ENCODE results near the gene SLC15A4. TPM values are rescaled to one million over a fixed set of nuclear protein-coding genes. Genes with fewer than 3 reads are reported as not detected.
A peak's percentile ranks its signal among the peaks of the same experiment; 100 is the strongest.
"Not testable (repeated sequence)": the region's sequence is repeated elsewhere in the genome, so short reads cannot be mapped to it uniquely, and the experiment has no call there.

Gene SLC15A4
- total and polyA plus RNA-seq, 4 experiments from 2014 or later, result 2.0 to 14.6 (median 10.0) TPM

DNA sequence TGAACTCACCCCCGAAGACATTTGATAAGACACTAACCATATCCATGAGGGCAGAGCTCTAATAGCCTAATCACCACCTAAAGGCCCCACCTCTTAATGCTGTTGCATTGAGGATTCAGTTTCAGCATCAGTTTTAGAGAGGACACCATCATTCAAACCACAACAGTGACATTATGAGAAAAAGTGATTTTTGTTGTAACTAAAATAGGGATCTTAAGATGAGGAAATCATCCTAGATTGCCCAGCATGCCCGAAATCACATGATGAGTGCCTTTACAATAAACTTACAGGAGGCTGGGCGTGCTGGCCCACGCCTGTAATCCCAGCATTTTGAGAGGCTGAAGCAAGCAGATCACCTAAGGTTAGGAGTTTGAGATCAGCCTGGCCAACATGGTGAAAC lies 19.8 kb upstream of the SLC15A4 start:
- Mint-ChIP-seq H3K4me1 (peaks cover 0 to 6% (median under 1%) of the 10 kb centered on the region in 4 donors), H3K4me3 (no peak overlapping the region), H3K36me3 (no peaks in the 10 kb centered on the region), H3K9me3 (peaks cover 0 to 1% (median 0%) of the 10 kb centered on the region in 8 donors), H3K27ac (no peak overlapping the region), H3K27me3 (peaks cover 0 to 6% of the 10 kb centered on the region in 2 donors)
- POLR2A ChIA-PET (ENCODE audit: partially characterized antibody), result no interaction called here
- Histone ChIP-seq H3K4me1 (ENCODE audit: insufficient read depth, low read length) (no peaks in the 10 kb centered on the region), H3K9me3 (ENCODE audit: control insufficient read depth in 1 of 2, low read length in 2 of 2) (no peaks in the 10 kb centered on the region), H3K27me3 (ENCODE audit: insufficient read depth, low read length) (no peaks in the 10 kb centered on the region), H3K36me3 (ENCODE audit: insufficient read depth, low read length) (no peaks in the 10 kb centered on the region), H3K4me3 (ENCODE audit: low read length in 2 of 2) (no peak overlapping the region), H3K27ac (ENCODE audit: low read depth, low read length) (no peak overlapping the region)
- DNase-seq, result no peak
- CTCF ChIA-PET (ENCODE audit: partially characterized antibody), result no interaction called here
- intact Hi-C loops (cut with micrococcal nuclease), result no loop called here

DNA sequence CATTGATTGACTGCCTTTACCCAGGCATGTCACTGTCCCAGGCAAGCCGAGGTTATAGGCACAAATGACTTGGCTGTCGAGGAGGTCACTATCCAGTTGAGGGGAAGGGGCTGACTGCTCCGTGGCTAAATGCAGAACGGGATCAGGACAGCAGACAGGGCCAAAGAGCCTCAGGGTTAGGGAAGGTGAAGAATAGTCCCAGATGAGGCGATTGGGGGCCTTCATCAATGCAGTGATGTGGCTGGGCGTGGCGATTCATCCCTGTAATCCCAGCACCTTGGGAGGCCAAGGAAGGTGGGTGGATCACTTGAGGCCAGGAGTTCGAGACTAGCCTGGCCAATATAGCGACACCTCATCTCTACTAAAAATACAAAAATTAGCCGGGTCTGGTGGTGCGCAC lies 18.8 kb upstream of the SLC15A4 start:
- Histone ChIP-seq H3K36me3 (ENCODE audit: insufficient read depth, low read length) (no peaks in the 10 kb centered on the region), H3K4me3 (ENCODE audit: low read length in 2 of 2) (no peak overlapping the region), H3K4me1 (ENCODE audit: insufficient read depth, low read length) (no peaks in the 10 kb centered on the region), H3K27me3 (ENCODE audit: insufficient read depth, low read length) (no peaks in the 10 kb centered on the region), H3K27ac (ENCODE audit: low read depth, low read length) (no peak overlapping the region), H3K9me3 (ENCODE audit: control insufficient read depth in 1 of 2, low read length in 2 of 2) (no peaks in the 10 kb centered on the region)
- Mint-ChIP-seq H3K27ac (no peak overlapping the region), H3K4me1 (peaks cover 0 to 6% (median under 1%) of the 10 kb centered on the region in 4 donors), H3K27me3 (peaks cover 0 to 8% of the 10 kb centered on the region in 2 donors), H3K36me3 (no peaks in the 10 kb centered on the region), H3K9me3 (peaks cover 0 to 1% (median 0%) of the 10 kb centered on the region in 8 donors), H3K4me3 (no peak overlapping the region)
- POLR2A ChIA-PET (ENCODE audit: partially characterized antibody), result no interaction called here
- intact Hi-C loops (cut with micrococcal nuclease), result no loop called here
- CTCF ChIA-PET (ENCODE audit: partially characterized antibody), result no interaction called here
- DNase-seq, result no peak

DNA sequence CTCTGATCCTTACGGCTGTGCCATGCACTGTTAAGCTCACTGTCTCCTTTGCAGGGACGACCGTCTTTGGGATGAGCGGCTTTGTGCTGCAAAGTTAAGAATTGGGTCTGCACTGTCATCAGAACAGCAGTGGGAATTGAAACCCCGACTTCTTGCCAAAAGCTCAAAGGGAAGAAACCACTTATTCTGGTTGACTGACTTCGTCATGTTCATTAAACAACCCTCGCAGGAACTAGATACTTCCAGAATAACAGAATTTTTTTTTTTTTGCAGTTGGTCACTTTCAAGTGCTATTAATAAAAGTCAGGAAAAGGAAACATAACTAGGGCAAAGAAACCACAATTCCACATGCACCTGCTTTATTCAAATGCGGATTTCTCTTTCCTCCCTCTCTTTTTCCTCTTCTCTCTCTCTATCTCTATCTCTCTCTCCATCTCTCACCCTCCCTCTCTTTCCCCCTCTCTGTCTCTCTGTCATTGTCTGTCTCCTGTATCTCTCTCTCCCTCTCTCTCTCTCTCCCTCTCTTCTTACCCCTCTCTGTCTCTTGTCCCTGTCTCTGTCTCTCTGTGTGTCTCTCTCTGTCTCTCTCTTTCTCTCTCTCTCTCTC lies 17.2 kb upstream of the SLC15A4 start:
- peaks cover 0 to 6% (median under 1%) of the 10 kb centered on the region in 4 donors for H3K4me1 Mint-ChIP-seq
- H3K27ac Mint-ChIP-seq, result peak overlapping the region in 1 of 7 donors; percentile 39
- Histone ChIP-seq H3K4me3 (ENCODE audit: low read length in 2 of 2) (no peak overlapping the region), H3K9me3 (ENCODE audit: control insufficient read depth in 1 of 2, low read length in 2 of 2) (no peaks in the 10 kb centered on the region), H3K27me3 (ENCODE audit: insufficient read depth, low read length) (no peaks in the 10 kb centered on the region), H3K27ac (ENCODE audit: low read depth, low read length) (no peak overlapping the region), H3K36me3 (ENCODE audit: insufficient read depth, low read length) (no peaks in the 10 kb centered on the region), H3K4me1 (ENCODE audit: insufficient read depth, low read length) (no peaks in the 10 kb centered on the region)
- no peak for DNase-seq
- no peak overlapping the region for H3K4me3 Mint-ChIP-seq
- CTCF ChIA-PET (ENCODE audit: partially characterized antibody), result no interaction called here
- H3K27me3 Mint-ChIP-seq, result peaks cover 2 to 11% of the 10 kb centered on the region in 2 donors
- POLR2A ChIA-PET (ENCODE audit: partially characterized antibody), result no interaction called here
- peaks cover 0 to 1% (median 0%) of the 10 kb centered on the region in 8 donors for H3K9me3 Mint-ChIP-seq
- intact Hi-C loops (cut with micrococcal nuclease), result no loop called here
- no peaks in the 10 kb centered on the region for H3K36me3 Mint-ChIP-seq

DNA sequence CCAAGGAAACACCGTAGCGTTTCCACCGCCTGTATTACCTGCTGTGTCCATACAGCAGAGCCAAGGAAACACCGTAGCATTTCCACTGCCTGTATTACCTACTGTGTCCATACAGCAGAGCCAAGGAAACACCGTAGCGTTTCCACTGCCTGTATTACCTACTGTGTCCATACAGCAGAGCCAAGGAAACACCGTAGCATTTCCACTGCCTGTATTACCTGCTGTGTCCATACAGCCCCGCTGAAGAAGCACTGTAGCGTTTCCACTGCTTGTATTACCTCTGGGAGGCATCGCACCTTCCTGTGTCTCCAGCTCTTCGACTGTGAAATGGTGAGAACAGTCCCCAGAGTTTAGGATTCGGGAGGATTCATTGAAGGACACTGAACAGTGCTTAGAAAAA lies 16.1 kb upstream of the SLC15A4 start:
- H3K36me3 ChIP-seq (ENCODE audit: insufficient read depth, low read length); H3K4me3 ChIP-seq (ENCODE audit: low read length in 2 of 2); H3K27ac Mint-ChIP-seq; POLR2A ChIA-PET (ENCODE audit: partially characterized antibody); CTCF ChIA-PET (ENCODE audit: partially characterized antibody); H3K4me1 ChIP-seq (ENCODE audit: insufficient read depth, low read length); H3K36me3 Mint-ChIP-seq; H3K4me1 Mint-ChIP-seq; H3K27ac ChIP-seq (ENCODE audit: low read depth, low read length); DNase-seq; H3K4me3 Mint-ChIP-seq; H3K27me3 ChIP-seq (ENCODE audit: insufficient read depth, low read length); H3K9me3 Mint-ChIP-seq; intact Hi-C loops (cut with micrococcal nuclease); H3K9me3 ChIP-seq (ENCODE audit: control insufficient read depth in 1 of 2, low read length in 2 of 2): not testable (repeated sequence)
- H3K27me3 Mint-ChIP-seq, result peaks cover 2 to 11% of the 10 kb centered on the region in 2 donors

DNA sequence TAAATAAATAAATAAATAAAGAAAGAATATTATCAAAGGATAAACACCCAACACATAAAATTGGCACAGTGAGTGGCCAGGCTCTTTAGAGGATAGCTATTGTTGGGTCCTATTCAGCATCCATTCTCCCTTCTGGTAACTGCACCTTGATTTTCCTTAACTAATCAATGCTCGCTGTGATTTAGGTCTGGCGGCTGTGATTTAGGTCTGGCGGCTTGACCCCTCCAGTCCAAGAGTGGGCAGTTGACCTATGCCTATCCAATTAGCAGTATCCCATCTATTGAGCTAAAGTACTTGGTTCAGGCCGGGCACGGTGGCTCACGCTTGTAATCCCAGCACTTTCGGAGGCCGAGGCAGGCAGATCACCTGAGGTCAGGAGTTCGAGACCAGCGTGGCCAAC lies 9.7 kb upstream of the SLC15A4 start:
- DNase-seq, result no peak
- ChIA-PET POLR2A (ENCODE audit: partially characterized antibody) (no interaction called here), CTCF (ENCODE audit: partially characterized antibody) (no interaction called here)
- H3K4me1 ChIP-seq (ENCODE audit: insufficient read depth, low read length), result no peaks in the 10 kb centered on the region
- Mint-ChIP-seq H3K27ac (no peak overlapping the region), H3K4me3 (no peak overlapping the region), H3K4me1 (peaks cover 0 to 12% (median 6%) of the 10 kb centered on the region in 4 donors), H3K27me3 (peaks cover 15 to 16% of the 10 kb centered on the region in 2 donors), H3K9me3 (peaks cover 0 to 4% (median 0%) of the 10 kb centered on the region in 8 donors), H3K36me3 (no peaks in the 10 kb centered on the region)
- no peaks in the 10 kb centered on the region for H3K9me3 ChIP-seq (ENCODE audit: control insufficient read depth in 1 of 2, low read length in 2 of 2)
- H3K27me3 ChIP-seq (ENCODE audit: insufficient read depth, low read length), result no peaks in the 10 kb centered on the region
- intact Hi-C loops (cut with micrococcal nuclease), result no loop called here
- no peaks in the 10 kb centered on the region for H3K36me3 ChIP-seq (ENCODE audit: insufficient read depth, low read length)
- no peak overlapping the region for H3K27ac ChIP-seq (ENCODE audit: low read depth, low read length)
- no peak overlapping the region for H3K4me3 ChIP-seq (ENCODE audit: low read length in 2 of 2)

DNA sequence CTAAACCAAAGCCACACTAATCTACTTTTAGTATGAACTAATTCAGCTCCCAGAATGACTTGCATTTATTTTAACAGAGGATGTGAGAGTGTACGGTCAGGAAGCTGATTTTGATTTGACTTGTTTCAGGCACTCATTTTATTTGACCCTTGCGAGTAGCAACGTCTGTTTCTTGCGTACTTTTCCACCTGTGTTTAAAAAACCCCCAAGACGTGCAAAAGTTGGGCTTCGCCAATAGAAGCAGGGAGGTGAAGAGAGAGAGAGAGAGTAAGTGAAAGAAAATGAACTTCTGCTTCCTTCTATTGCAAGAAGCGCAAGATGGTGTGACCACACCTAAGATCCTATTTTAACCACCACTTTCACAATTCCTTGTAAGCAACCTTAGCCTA lies 6.7 kb upstream of the SLC15A4 start:
- peaks cover 0 to 4% (median 0%) of the 10 kb centered on the region in 8 donors for H3K9me3 Mint-ChIP-seq
- H3K4me3 Mint-ChIP-seq, result no peak overlapping the region
- H3K27me3 Mint-ChIP-seq, result peaks cover 11 to 14% of the 10 kb centered on the region in 2 donors
- Histone ChIP-seq H3K4me3 (ENCODE audit: low read length in 2 of 2) (no peak overlapping the region), H3K4me1 (ENCODE audit: insufficient read depth, low read length) (no peaks in the 10 kb centered on the region), H3K27ac (ENCODE audit: low read depth, low read length) (no peak overlapping the region), H3K9me3 (ENCODE audit: control insufficient read depth in 1 of 2, low read length in 2 of 2) (no peaks in the 10 kb centered on the region), H3K27me3 (ENCODE audit: insufficient read depth, low read length) (no peaks in the 10 kb centered on the region), H3K36me3 (ENCODE audit: insufficient read depth, low read length) (no peaks in the 10 kb centered on the region)
- intact Hi-C loops (cut with micrococcal nuclease), result no loop called here
- peaks cover 0 to 18% (median 6%) of the 10 kb centered on the region in 4 donors for H3K4me1 Mint-ChIP-seq
- POLR2A ChIA-PET (ENCODE audit: partially characterized antibody), result no interaction called here
- no peak overlapping the region for H3K27ac Mint-ChIP-seq
- DNase-seq, result no peak
- H3K36me3 Mint-ChIP-seq, result no peaks in the 10 kb centered on the region
- CTCF ChIA-PET (ENCODE audit: partially characterized antibody), result no interaction called here

DNA sequence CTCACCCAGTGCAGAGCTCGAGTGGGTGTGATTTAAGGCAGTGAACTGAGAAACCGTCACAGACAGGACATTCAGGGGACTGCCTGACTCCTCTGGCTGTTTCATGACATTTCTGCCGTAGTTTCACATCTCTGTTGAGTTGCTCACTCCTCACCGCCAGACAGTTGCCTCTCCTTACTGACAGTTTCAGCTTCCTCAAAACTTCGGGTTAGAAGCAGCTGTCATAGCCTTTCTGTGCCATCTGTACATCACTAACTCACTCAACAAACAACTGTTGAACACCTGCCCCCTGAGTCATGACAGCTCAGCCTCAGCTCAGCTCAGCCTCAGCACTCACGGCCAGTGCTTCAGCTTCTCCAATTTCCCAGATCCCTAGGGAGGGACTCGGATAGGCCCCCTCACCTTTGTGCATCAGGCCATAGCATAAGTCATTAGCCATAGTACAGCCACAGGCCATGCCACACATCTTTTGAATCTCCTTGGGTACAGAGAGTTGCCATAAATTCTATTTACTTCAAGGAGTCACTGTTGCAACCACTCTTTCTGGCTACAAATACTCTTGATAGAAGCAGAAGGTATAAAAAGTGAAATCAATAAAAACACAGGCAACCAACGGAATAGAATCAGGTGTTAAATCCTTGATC lies 6.2 kb upstream of the SLC15A4 start:
- no peak overlapping the region for H3K4me3 ChIP-seq (ENCODE audit: low read length in 2 of 2)
- ChIA-PET CTCF (ENCODE audit: partially characterized antibody) (no interaction called here), POLR2A (ENCODE audit: partially characterized antibody) (no interaction called here)

More for the DNA sequence above, 6.2 kb upstream of the SLC15A4 start:
- H3K4me1 Mint-ChIP-seq, result peaks cover 0 to 18% (median 6%) of the 10 kb centered on the region in 4 donors
- H3K27me3 Mint-ChIP-seq, result peaks cover 11 to 14% of the 10 kb centered on the region in 2 donors
- intact Hi-C loops (cut with micrococcal nuclease), result no loop called here
- no peaks in the 10 kb centered on the region for H3K36me3 ChIP-seq (ENCODE audit: insufficient read depth, low read length)
- H3K27me3 ChIP-seq (ENCODE audit: insufficient read depth, low read length), result no peaks in the 10 kb centered on the region
- H3K9me3 ChIP-seq (ENCODE audit: control insufficient read depth in 1 of 2, low read length in 2 of 2), result no peaks in the 10 kb centered on the region
- H3K27ac Mint-ChIP-seq, result no peak overlapping the region
- no peaks in the 10 kb centered on the region for H3K4me1 ChIP-seq (ENCODE audit: insufficient read depth, low read length)
- H3K9me3 Mint-ChIP-seq, result peaks cover 0 to 3% (median 0%) of the 10 kb centered on the region in 8 donors
- H3K36me3 Mint-ChIP-seq, result no peaks in the 10 kb centered on the region
- H3K27ac ChIP-seq (ENCODE audit: low read depth, low read length), result no peak overlapping the region
- peak overlapping the region in 1 of 8 donors; percentile 8 for H3K4me3 Mint-ChIP-seq
- DNase-seq, result no peak
